GM18526 (cell line): ENCODE results near the gene PLEKHG2.
A peak's percentile ranks its signal among the peaks of the same experiment; 100 is the strongest.

Experiments
- POLR2A ChIP-seq: IDR thresholded peaks from 3 replicates; pipeline ENCODE4 v1.6.1; 2011; ENCODE audit not compliant: insufficient read length; ENCODE audit errors: extremely low read depth

PLEKHG2 gene, protein sequence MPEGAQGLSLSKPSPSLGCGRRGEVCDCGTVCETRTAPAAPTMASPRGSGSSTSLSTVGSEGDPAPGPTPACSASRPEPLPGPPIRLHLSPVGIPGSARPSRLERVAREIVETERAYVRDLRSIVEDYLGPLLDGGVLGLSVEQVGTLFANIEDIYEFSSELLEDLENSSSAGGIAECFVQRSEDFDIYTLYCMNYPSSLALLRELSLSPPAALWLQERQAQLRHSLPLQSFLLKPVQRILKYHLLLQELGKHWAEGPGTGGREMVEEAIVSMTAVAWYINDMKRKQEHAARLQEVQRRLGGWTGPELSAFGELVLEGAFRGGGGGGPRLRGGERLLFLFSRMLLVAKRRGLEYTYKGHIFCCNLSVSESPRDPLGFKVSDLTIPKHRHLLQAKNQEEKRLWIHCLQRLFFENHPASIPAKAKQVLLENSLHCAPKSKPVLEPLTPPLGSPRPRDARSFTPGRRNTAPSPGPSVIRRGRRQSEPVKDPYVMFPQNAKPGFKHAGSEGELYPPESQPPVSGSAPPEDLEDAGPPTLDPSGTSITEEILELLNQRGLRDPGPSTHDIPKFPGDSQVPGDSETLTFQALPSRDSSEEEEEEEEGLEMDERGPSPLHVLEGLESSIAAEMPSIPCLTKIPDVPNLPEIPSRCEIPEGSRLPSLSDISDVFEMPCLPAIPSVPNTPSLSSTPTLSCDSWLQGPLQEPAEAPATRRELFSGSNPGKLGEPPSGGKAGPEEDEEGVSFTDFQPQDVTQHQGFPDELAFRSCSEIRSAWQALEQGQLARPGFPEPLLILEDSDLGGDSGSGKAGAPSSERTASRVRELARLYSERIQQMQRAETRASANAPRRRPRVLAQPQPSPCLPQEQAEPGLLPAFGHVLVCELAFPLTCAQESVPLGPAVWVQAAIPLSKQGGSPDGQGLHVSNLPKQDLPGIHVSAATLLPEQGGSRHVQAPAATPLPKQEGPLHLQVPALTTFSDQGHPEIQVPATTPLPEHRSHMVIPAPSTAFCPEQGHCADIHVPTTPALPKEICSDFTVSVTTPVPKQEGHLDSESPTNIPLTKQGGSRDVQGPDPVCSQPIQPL (N-terminal part only)

DNA sequence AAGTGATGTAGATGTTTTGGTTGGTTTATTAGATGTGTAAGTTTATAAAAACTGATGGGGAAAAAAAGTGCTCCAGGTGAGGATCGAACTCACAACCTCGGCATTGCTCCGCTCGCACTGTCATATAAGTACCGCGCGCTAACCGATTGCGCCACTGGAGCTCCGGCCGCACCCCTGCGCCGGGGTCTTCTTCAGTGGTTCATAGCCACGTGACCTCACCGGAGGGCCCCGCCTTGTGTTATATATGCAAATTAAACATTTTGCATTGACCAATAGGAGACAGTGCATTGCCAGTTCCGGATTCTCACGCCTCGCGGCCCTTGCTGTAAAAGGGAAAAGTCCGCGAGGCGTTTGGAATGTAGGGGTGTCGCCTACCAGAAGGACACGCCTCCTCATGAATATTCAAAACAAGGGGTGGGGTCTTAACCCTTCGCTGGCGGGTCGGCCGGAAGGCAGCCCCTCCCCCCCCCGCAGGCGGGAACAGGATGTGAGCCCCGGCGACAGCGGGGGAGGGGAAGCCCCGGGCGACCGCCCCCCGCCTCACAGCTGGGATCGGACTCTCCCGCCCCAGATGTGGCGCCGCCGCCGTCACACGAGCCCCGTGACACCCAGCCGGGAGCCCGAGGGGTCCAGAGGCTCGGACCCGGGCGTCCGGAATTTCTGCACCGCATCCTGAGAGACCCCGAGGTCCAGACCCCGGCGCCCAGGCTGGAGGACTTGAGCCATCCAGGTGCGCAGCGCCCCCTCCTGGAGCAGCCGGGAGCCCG is at the start of gene PLEKHG2:
Gene PLEKHG2, plus strand, starts transcription at position 570 of the 767 bp plus-strand sequence. CDS start 1,418 bp downstream, outside the sequence.
- TF ChIP-seq POLR2A = peak; percentile 90

DNA sequence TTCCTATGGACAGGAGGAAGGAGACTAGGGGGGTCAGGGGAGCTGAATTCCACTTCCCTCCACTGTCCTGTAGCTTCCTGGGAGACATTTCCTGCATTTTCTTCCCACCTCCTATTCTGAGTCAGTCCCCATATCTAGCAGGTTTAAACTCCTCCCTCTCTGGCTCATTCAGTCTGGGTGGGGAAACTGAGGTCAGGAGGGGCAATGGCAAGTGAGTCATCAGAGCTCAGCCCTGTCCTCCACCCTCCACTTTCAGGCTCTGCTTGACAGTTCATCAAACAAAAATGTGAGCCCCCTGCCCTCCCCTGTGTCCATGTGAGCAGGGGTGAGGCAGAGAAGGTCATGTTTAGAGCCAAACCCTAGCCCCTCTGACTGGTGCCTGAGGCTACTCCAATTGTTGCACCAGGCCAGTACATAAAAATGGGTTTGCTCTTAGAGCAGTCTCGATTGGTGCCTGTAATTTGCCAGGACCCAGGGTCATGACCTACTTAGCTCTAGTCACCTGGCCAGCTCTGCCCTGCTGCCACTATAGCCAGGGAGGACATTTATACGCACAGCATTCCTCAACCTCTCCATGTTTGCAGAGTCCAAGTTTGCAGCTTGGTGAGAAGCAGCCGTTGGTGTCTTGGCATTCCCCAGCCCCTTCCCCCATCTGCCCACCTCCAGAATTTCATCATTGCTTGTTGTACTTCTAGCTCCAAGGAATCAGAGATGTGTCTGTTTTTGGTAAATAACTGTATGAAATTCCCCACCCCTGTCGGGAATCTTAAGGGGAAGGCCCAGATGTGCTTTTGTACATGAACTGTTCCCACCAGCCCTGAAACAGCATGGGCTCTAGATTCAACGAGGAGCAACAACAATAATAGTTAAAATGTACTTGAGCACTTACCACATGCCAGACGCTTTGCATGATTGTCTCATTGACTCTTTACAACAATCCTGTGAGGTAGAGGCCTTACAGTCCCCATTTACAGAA is 49.5 kb upstream of the PLEKHG2 start:
- TF ChIP-seq POLR2A = no peak

DNA sequence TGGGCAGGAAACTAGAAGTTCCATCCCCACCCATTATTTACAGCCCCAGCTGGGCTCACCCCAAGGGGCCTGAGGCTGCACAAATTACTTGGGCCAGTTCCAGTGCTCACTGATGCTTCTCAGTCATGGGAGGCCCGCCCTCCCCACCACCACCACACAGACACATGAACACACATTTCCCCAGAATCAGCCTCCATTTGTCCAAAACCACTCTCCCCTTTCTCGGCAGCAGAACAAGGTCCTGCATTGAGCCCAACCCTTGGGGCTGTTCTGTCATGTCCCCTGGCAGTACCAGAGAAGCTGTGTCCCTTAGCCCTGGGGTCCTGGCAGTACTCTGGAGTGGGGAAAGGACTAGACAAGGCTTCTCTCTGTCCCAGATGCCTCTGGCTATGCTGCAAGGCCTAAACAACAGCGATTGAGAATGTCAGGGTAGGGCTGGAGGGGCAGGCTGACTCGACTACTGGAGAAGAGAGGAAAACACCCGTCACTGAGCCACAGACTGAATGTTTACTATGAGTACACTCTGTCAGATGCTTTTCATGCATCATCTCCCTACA is 48.5 kb upstream of the PLEKHG2 start:
- TF ChIP-seq POLR2A = no peak

DNA sequence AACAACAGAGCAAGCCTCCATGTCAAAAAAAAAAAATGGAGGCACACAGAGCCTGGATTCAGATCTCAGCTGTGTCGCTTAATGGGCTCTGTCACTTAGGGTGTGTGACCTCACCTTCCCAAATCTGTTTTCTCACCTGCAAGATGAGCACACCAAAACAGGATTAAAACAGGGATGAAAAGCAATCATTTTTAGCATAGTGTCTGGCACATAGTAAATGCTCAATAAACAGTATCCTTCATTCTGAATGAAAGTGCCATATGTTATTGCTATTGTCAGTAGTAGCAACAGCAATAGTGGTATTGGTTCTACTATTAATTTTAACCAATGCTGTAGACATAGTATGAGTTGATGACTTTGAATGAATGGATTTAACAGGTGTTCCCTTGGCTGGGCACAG is 46.9 kb upstream of the PLEKHG2 start:
- TF ChIP-seq POLR2A = no peak

DNA sequence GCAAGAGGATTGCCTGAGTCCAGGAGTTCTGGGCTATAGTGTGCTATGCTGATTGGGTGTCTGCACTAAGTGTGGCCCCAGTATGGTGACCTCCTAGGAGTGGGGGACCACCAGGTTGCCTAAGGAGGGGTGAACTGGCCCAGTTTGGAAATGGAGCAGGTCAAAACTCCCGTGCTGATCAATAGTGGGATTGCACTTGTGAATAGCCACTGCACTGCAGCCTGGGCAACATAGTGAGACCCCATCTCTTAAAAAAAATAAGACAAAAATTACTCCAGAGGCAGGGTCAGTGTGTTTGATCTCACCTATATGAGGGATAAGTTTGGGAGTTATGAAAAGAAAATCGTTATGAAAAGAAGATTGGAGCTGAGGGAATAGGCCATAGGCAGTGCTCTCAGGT is 43.3 kb upstream of the PLEKHG2 start:
- no peak for TF ChIP-seq POLR2A

DNA sequence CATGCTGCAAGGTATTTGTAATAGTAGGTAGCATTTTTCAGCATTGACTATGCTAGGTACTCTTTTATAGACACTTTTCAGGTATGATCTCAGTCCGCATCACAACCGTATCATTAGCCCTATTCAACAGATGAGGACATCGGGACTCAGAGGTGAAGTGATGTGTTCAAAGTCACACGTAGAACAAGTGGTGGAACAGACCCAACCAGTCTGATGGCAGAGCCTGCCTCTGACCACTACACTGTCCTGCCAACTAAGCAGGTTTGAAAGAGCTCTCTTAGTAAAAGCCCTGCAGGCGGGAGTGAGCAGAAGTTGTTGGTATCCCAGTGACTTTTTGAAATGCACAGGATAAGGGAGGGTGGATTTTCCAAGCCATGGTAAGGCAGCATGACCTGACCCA is 41.7 kb upstream of the PLEKHG2 start:
- TF ChIP-seq POLR2A = no peak

DNA sequence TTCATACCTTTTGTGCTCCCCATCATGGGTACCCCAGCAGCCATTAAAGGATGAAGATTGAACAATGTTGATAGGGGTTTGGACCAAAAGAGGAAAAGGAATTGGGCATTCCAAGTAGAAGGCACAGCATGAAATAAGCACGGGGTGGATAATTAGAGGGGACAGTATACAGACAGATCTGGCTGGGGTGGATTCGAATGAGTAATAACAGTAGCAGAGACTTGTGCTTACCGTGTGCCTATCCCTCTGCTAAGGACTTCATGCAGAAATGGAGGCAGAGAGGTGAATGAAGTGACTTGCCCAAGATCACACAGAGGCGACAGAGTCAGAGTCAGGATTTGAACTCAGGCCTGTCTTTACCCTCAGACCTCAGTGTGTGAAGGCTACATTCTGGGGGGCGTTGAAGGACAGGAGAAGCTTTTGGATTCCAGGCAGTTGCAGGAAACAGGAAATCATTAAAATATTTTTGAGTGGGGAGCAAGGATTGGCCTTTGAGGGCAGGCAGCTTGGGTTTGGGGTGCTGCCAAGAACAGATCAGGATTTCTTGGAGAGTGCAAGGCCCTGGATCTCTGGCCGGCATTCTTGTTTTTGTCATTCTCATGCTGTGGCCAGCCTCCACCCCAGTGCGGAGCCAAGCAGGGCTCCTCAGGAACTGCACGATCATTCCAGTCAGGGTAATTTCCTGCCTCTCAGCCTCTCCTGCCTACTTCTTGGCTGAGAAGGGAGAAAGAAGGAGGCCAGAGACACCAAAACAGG is 40.2 kb upstream of the PLEKHG2 start:
- TF ChIP-seq POLR2A = no peak

DNA sequence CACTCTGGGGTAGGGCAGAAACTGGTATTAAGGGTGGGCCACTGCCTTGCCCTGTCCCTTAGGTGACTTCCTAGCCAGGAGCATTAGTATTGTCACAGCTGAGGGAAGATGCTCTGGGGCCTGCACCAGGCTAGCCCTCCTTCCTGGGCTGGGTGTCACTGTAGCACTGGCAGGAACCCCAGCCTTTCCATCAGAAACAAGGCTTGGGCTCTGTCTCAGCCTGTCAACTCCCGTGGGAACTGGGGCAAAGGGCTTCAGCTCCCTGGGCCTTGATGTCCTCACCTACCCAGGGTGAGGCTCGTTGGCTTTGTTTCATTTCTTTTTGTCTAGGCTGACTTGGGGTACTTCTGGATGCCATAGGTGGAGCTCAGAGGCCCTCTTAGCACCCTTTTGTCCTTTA is 39.5 kb upstream of the PLEKHG2 start:
- TF ChIP-seq POLR2A = no peak

DNA sequence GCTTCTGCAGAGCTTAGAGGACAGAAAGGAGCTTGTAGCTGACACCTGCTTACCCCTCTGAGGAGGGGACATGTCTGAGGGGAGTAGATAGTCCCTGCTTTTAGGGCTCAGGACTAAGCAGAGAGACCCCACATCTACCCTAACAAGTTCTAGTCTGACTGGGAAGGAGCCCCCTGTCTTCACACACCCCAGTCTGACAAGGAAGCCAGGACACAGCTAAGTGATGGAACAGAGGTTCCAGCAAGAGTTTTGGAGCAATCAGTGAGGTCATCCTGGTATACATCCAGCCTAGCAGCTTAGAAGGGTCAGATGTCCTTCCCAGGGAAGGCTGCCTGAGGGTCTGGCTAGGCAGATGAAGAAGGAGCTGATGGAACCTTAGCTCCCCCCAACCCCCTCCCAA is 36.5 kb upstream of the PLEKHG2 start:
- no peak for TF ChIP-seq POLR2A

DNA sequence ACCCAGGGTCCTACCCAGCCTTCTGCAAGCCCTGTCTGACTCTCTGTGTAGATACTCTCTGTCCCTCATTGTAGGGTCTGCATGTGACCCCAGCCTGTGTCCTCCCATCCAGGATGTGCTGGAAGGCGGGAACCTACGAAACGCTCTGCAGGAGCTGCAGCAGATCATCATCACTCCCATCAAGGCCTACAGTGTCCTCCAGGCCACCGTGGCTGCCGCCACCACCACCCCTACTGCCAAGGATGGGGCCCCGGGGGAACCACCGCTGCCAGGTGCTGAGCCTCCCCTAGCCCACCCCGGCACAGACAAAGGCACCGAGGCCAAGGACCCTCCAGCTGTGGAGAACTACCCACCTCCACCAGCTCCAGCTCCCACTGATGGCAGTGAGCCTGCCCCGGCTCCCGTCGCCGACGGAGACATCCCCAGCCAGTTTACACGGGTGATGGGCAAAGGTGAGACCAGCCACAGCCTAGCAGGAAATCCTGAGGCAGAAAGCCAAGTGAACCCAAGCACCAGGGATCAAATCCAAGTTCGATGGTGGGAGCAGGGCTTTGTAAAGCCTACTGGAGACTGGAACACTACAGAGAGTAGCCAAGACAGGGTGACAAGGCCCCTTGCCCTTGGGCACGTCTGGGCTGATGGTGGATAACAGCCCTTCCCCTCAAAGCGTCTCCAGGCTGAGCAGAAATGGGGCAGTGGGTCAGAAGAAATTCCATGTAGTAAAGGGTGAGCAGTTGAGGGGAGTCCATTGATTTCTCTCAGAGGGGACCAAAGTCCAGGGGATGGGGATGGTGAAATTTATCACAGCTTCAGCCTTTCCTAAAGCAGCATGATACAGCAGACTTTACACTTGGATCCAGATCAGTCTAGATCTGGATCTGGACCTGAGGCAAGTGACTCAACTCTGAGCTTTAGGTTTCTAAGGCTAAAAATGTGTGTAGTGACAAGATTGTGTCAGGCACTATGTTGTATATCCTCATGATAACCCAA is 34.8 kb upstream of the PLEKHG2 start:
- no peak for TF ChIP-seq POLR2A

DNA sequence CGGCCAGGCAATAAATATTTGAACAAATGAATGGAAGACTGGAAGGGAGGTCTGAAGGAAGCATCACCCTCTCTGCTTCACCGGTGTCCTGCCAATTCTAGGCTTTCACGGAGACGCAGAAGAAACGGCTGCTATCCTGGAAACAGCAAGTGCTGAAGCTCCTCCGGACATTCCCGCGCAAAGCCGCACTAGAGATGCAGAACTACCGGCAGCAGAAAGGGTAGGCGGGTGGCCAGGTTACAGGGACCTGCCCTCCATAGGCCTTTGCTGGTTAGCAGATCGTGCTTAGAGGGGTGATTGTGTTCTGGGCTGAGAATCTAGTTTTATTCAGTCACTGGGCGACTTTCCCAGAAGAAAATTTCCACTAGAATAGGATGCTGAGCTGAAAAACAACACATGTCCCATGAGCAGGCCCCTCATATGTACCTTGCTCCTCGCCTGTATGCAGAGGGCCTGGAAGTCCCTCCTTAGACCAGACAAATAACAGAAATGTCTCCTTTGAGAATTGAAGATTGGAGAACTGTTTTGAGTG is 32.5 kb upstream of the PLEKHG2 start:
- TF ChIP-seq POLR2A = no peak
